GM19239 (cell line): Measurements from ENCODE around the gene RND2.
A peak's percentile ranks its signal among the peaks of the same experiment; 100 is the strongest.

Experiments
- DNase-seq: peaks from one replicate; pipeline ENCODE4 v3.0.0; 2011; ENCODE audit warnings: low spot score; ENCODE audit not compliant: insufficient read length
- FAIRE-seq: peaks from 2 replicates; lab custom pipeline; 2011; peaks lifted over from hg19 to GRCh38; lab: Jason Lieb, UNC

Gene RND2

GRCh38 chr17:43003542-43004172, 21.4 kb upstream of the RND2 start:
- DNase-seq (no peak), FAIRE-seq (no peak)

GRCh38 chr17:43006639-43007551, 18.1 kb upstream of the RND2 start, which contains the start of gene IFI35:
Gene IFI35 (plus strand): TSS chr17:43006784. CDS start chr17:43006948, 164 bp downstream.
- peak; percentile 78 for DNase-seq
- peak; percentile 90 for FAIRE-seq

GRCh38 chr17:43010667-43011308, 14.2 kb upstream of the RND2 start:
- FAIRE-seq (no peak), DNase-seq (no peak)

GRCh38 chr17:43011728-43012472, 13.1 kb upstream of the RND2 start:
- FAIRE-seq, result no peak
- no peak for DNase-seq

GRCh38 chr17:43013296-43013695, 11.7 kb upstream of the RND2 start:
- DNase-seq, result no peak
- FAIRE-seq, result no peak

- FAIRE-seq (no peak), DNase-seq (no peak)
These were observed 10.9 kb upstream of the RND2 start for GRCh38 chr17:43014020-43014648.

GRCh38 chr17:43014649-43015542, 10.1 kb upstream of the RND2 start:
- FAIRE-seq (no peak), DNase-seq (no peak)

GRCh38 chr17:43015579-43015978, 9.5 kb upstream of the RND2 start:
- DNase-seq (no peak), FAIRE-seq (no peak)

- DNase-seq, result no peak
- FAIRE-seq, result no peak
These were observed 8.8 kb upstream of the RND2 start for GRCh38 chr17:43016216-43016615.

- FAIRE-seq, result no peak
These were observed 6.8 kb upstream of the RND2 start for GRCh38 chr17:43018008-43018853.

GRCh38 chr17:43018932-43019331, 6.1 kb upstream of the RND2 start:
- DNase-seq (no peak), FAIRE-seq (no peak)

More at GRCh38 chr17:43018008-43018853, 6.8 kb upstream of the RND2 start:
- no peak for DNase-seq

- no peak for DNase-seq
- FAIRE-seq, result no peak
These were observed 5.6 kb upstream of the RND2 start for GRCh38 chr17:43019418-43019817.

GRCh38 chr17:43020030-43020621, 4.9 kb upstream of the RND2 start:
- DNase-seq (no peak), FAIRE-seq (no peak)

GRCh38 chr17:43020789-43021740, 4.0 kb upstream of the RND2 start:
- FAIRE-seq (no peak), DNase-seq (no peak)

- peak; percentile 84 for FAIRE-seq
- peak; percentile 81 for DNase-seq
These were observed 3.1 kb upstream of the RND2 start, which contains the start of gene VAT1 for GRCh38 chr17:43021741-43022512. Gene VAT1 (minus strand): TSS chr17:43022385. CDS start chr17:43022322, 63 bp downstream.

GRCh38 chr17:43025290-43025657, 243 bp downstream of the RND2 start:
- no peak for FAIRE-seq
- no peak for DNase-seq
